ENCODE data around the gene EPHX1. TPM values are rescaled to one million over a fixed set of nuclear protein-coding genes. Genes with fewer than 3 reads are reported as not detected.
A peak's percentile ranks its signal among the peaks of the same experiment; 100 is the strongest.
"Not testable (repeated sequence)": the region's sequence is repeated elsewhere in the genome, so short reads cannot be mapped to it uniquely, and the experiment has no call there.

Gene EPHX1
- total RNA-seq, 1 donor from 2014 or later = 3.9 TPM

GRCh38 chr1:225780630-225781029 lies 29.3 kb upstream of the EPHX1 start:
- no peaks in the 10 kb centered on the region for H3K27me3 ChIP-seq (ENCODE audit: control insufficient read depth, insufficient read depth, low read length)
- FAIRE-seq (no peak), DNase-seq (ENCODE audit: low read depth) (no peak)
- peaks cover 4% of the 10 kb centered on the region for H3K36me3 ChIP-seq (ENCODE audit: control insufficient read depth, insufficient read depth, low read length)
- no peak for TF ChIP-seq CTCF (IDR thresholded peaks at IDR 0.05; ENCODE audit: insufficient read depth, low read length, severe bottlenecking)
- no peak overlapping the region for H3K4me3 ChIP-seq (ENCODE audit: low read depth, low read length)

- not testable (repeated sequence) for H3K4me3 ChIP-seq (ENCODE audit: low read depth, low read length); H3K27me3 ChIP-seq (ENCODE audit: control insufficient read depth, insufficient read depth, low read length); DNase-seq (ENCODE audit: low read depth); FAIRE-seq
- peaks cover 16% of the 10 kb centered on the region for H3K36me3 ChIP-seq (ENCODE audit: control insufficient read depth, insufficient read depth, low read length)
Observed at GRCh38 chr1:225789142-225789541, 20.8 kb upstream of the EPHX1 start.

GRCh38 chr1:225794954-225795353 lies 15.0 kb upstream of the EPHX1 start:
- FAIRE-seq = no peak
- Histone ChIP-seq H3K4me3 (ENCODE audit: low read depth, low read length) (no peak overlapping the region), H3K27me3 (ENCODE audit: control insufficient read depth, insufficient read depth, low read length) (no peaks in the 10 kb centered on the region), H3K36me3 (ENCODE audit: control insufficient read depth, insufficient read depth, low read length) (peaks cover 5% of the 10 kb centered on the region)
- no peak for TF ChIP-seq CTCF (IDR thresholded peaks at IDR 0.05; ENCODE audit: insufficient read depth, low read length, severe bottlenecking)
- no peak for DNase-seq (ENCODE audit: low read depth)

GRCh38 chr1:225796097-225796496 lies 13.8 kb upstream of the EPHX1 start:
- not testable (repeated sequence) for H3K36me3 ChIP-seq (ENCODE audit: control insufficient read depth, insufficient read depth, low read length); DNase-seq (ENCODE audit: low read depth); FAIRE-seq; H3K27me3 ChIP-seq (ENCODE audit: control insufficient read depth, insufficient read depth, low read length); H3K4me3 ChIP-seq (ENCODE audit: low read depth, low read length)

- DNase-seq (ENCODE audit: low read depth); FAIRE-seq: not testable (repeated sequence)
Observed at GRCh38 chr1:225801146-225801545, 8.8 kb upstream of the EPHX1 start.

GRCh38 chr1:225806249-225806648 lies 3.7 kb upstream of the EPHX1 start:
- Histone ChIP-seq H3K36me3 (ENCODE audit: control insufficient read depth, insufficient read depth, low read length) (no peaks in the 10 kb centered on the region), H3K4me3 (ENCODE audit: low read depth, low read length) (no peak overlapping the region), H3K27me3 (ENCODE audit: control insufficient read depth, insufficient read depth, low read length) (no peaks in the 10 kb centered on the region)
- DNase-seq (ENCODE audit: low read depth) (no peak), FAIRE-seq (no peak)
- TF ChIP-seq CTCF (IDR thresholded peaks at IDR 0.05; ENCODE audit: insufficient read depth, low read length, severe bottlenecking) = no peak

More at GRCh38 chr1:225801146-225801545, 8.8 kb upstream of the EPHX1 start:
- not testable (repeated sequence) for H3K27me3 ChIP-seq (ENCODE audit: control insufficient read depth, insufficient read depth, low read length); H3K4me3 ChIP-seq (ENCODE audit: low read depth, low read length); H3K36me3 ChIP-seq (ENCODE audit: control insufficient read depth, insufficient read depth, low read length)

GRCh38 chr1:225806736-225807135 lies 3.2 kb upstream of the EPHX1 start:
- H3K36me3 ChIP-seq (ENCODE audit: control insufficient read depth, insufficient read depth, low read length); DNase-seq (ENCODE audit: low read depth); H3K4me3 ChIP-seq (ENCODE audit: low read depth, low read length); FAIRE-seq; H3K27me3 ChIP-seq (ENCODE audit: control insufficient read depth, insufficient read depth, low read length): not testable (repeated sequence)

GRCh38 chr1:225808136-225808535 lies 1.8 kb upstream of the EPHX1 start:
- Histone ChIP-seq H3K27me3 (ENCODE audit: control insufficient read depth, insufficient read depth, low read length) (no peaks in the 10 kb centered on the region), H3K4me3 (ENCODE audit: low read depth, low read length) (no peak overlapping the region), H3K36me3 (ENCODE audit: control insufficient read depth, insufficient read depth, low read length) (no peaks in the 10 kb centered on the region)
- no peak for TF ChIP-seq CTCF (IDR thresholded peaks at IDR 0.05; ENCODE audit: insufficient read depth, low read length, severe bottlenecking)
- no peak for FAIRE-seq
- DNase-seq (ENCODE audit: low read depth) = no peak

GRCh38 chr1:225810579-225811538 lies 935 bp downstream of the EPHX1 start:
- H3K4me3 ChIP-seq (ENCODE audit: low read depth, low read length) = peak overlapping the region; percentile 80
- not testable (repeated sequence) for H3K27me3 ChIP-seq (ENCODE audit: control insufficient read depth, insufficient read depth, low read length); FAIRE-seq; H3K36me3 ChIP-seq (ENCODE audit: control insufficient read depth, insufficient read depth, low read length)
- DNase-seq (ENCODE audit: low read depth) = peak; percentile 25

All from bronchial epithelial cell (primary cell).